ENCODE results near the gene TMEM44. TPM values are rescaled to one million over a fixed set of nuclear protein-coding genes. Genes with fewer than 3 reads are reported as not detected.

The TMEM44 gene
- total RNA-seq, 1 donor from 2014 or later = 10.4 TPM

GRCh38 chr3:194664857-194665256 is 31.6 kb upstream of the TMEM44 start:
- Mint-ChIP-seq H3K4me1 (no peaks in the 10 kb centered on the region), H3K27ac (no peak overlapping the region), H3K4me3 (no peak overlapping the region), H3K27me3 (ENCODE audit: insufficient read depth, low read depth) (no peaks in the 10 kb centered on the region), H3K36me3 (peaks cover 8% of the 10 kb centered on the region), H3K9me3 (no peaks in the 10 kb centered on the region)
- TF ChIP-seq EZH2phosphoT487 (IDR thresholded peaks at IDR 0.05) = no peak
- no peak for TF ChIP-seq CTCF (IDR thresholded peaks at IDR 0.05)
- TF ChIP-seq EZH2 (IDR thresholded peaks at IDR 0.05) = no peak
- no peak for DNase-seq (ENCODE audit: low spot score)
- H3K79me2 ChIP-seq (ENCODE audit: low read depth) = peaks cover 20% of the 10 kb centered on the region
- no peak overlapping the region for H2AFZ ChIP-seq (replicated peaks)
- no peak overlapping the region for H3K4me2 ChIP-seq
- H3K4me1 ChIP-seq = no peaks in the 10 kb centered on the region
- no peak overlapping the region for H3K9ac ChIP-seq
- H3K27ac ChIP-seq = no peak overlapping the region
- peaks cover 9% of the 10 kb centered on the region for H3K36me3 ChIP-seq
- no peaks in the 10 kb centered on the region for H4K20me1 ChIP-seq (ENCODE audit: low read depth)
- no peaks in the 10 kb centered on the region for H3K9me3 ChIP-seq (ENCODE audit: low read depth)
- H3F3A ChIP-seq (ENCODE audit: low read depth) = no peaks in the 10 kb centered on the region
- no peaks in the 10 kb centered on the region for H3K27me3 ChIP-seq
- H3K4me3 ChIP-seq = no peak overlapping the region

- Mint-ChIP-seq H3K9me3 (no peaks in the 10 kb centered on the region), H3K27ac (no peak overlapping the region), H3K36me3 (peaks cover 23% of the 10 kb centered on the region), H3K4me3 (no peak overlapping the region), H3K4me1 (no peaks in the 10 kb centered on the region), H3K27me3 (ENCODE audit: insufficient read depth, low read depth) (no peaks in the 10 kb centered on the region)
- Histone ChIP-seq H3K36me3 (peaks cover 13% of the 10 kb centered on the region), H4K20me1 (ENCODE audit: low read depth) (no peaks in the 10 kb centered on the region), H2AFZ (replicated peaks) (no peak overlapping the region), H3K4me2 (no peak overlapping the region), H3K4me3 (no peak overlapping the region), H3K79me2 (ENCODE audit: low read depth) (no peaks in the 10 kb centered on the region), H3F3A (ENCODE audit: low read depth) (no peaks in the 10 kb centered on the region), H3K27ac (no peak overlapping the region), H3K4me1 (no peaks in the 10 kb centered on the region), H3K9ac (no peak overlapping the region), H3K9me3 (ENCODE audit: low read depth) (no peaks in the 10 kb centered on the region), H3K27me3 (no peaks in the 10 kb centered on the region)
- TF ChIP-seq EZH2phosphoT487 (IDR thresholded peaks at IDR 0.05) (no peak), EZH2 (IDR thresholded peaks at IDR 0.05) (no peak), CTCF (IDR thresholded peaks at IDR 0.05) (no peak)
- DNase-seq (ENCODE audit: low spot score) = no peak
These were observed 28.7 kb upstream of the TMEM44 start for GRCh38 chr3:194661946-194662345.

DNA sequence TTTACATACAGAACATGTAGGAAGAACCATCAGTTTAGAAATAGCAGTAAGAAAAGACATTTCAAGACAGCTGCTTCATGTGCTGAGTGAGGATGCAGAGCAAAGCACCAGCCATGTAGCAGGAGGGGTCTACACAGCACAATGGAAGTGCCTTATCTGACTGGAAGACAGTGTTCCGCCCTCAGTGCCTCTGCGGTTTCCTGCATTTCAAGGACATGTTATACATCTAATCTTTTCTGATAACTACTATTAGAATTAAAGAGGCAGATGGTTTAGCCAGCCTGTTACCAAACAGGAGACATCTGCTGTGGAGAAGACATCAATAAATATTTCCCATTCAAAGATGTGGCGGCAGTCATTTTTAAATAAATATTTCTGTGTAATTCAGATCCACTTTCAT is 28.2 kb upstream of the TMEM44 start:
- Histone ChIP-seq H3K79me2 (ENCODE audit: low read depth) (no peaks in the 10 kb centered on the region), H3K4me2 (no peak overlapping the region), H3K4me1 (no peaks in the 10 kb centered on the region), H4K20me1 (ENCODE audit: low read depth) (no peaks in the 10 kb centered on the region), H3F3A (ENCODE audit: low read depth) (no peaks in the 10 kb centered on the region), H3K27ac (no peak overlapping the region), H3K36me3 (peaks cover 13% of the 10 kb centered on the region), H3K4me3 (no peak overlapping the region), H3K27me3 (no peaks in the 10 kb centered on the region), H3K9ac (no peak overlapping the region), H2AFZ (replicated peaks) (no peak overlapping the region), H3K9me3 (ENCODE audit: low read depth) (no peaks in the 10 kb centered on the region)
- no peak for DNase-seq (ENCODE audit: low spot score)
- no peak for TF ChIP-seq EZH2phosphoT487 (IDR thresholded peaks at IDR 0.05)
- no peak for TF ChIP-seq EZH2 (IDR thresholded peaks at IDR 0.05)
- TF ChIP-seq CTCF (IDR thresholded peaks at IDR 0.05) = no peak
- H3K4me3 Mint-ChIP-seq = no peak overlapping the region
- H3K36me3 Mint-ChIP-seq = peaks cover 23% of the 10 kb centered on the region
- H3K27ac Mint-ChIP-seq = no peak overlapping the region
- H3K27me3 Mint-ChIP-seq (ENCODE audit: insufficient read depth, low read depth) = no peaks in the 10 kb centered on the region
- H3K9me3 Mint-ChIP-seq = no peaks in the 10 kb centered on the region
- no peaks in the 10 kb centered on the region for H3K4me1 Mint-ChIP-seq
